Smooth muscle cell of the brain vasculature (primary cell): Measurements from ENCODE around the gene ERBIN.
"Not testable (repeated sequence)": the region's sequence is repeated elsewhere in the genome, so short reads cannot be mapped to it uniquely, and the experiment has no call there.

Experiments
- DNase-seq: peaks from one replicate; pipeline ENCODE4 v3.0.0-alpha.2; 2012; ENCODE audit warnings: low read depth, low spot score

ERBIN gene

DNA sequence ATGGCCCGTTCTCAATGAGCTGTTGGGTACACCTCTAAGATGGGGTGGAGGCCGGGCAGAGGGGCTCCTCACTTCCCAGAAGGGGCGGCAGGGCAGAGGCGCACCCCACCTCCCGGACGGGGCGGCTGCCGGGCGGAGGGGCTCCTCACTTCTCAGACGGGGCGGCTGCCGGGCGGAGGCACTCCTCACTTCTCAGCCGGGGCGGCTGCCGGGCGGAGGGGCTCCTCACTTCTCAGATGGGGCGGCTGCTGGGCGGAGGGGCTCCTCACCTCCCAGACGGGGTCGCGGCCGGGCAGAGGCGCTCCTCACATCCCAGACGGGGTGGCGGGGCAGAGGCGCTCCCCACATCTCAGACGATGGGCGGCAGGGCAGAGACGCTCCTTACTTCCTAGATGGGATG lies 31.3 kb downstream of the ERBIN start:
- not testable (repeated sequence) for DNase-seq

GRCh38 chr5:65961633-65962032 lies 35.3 kb downstream of the ERBIN start:
- no peak for DNase-seq

- DNase-seq = no peak
Observed at GRCh38 chr5:65967288-65968066, 41.1 kb downstream of the ERBIN start.

GRCh38 chr5:65969539-65970393 lies 43.4 kb downstream of the ERBIN start:
- DNase-seq = no peak

DNA sequence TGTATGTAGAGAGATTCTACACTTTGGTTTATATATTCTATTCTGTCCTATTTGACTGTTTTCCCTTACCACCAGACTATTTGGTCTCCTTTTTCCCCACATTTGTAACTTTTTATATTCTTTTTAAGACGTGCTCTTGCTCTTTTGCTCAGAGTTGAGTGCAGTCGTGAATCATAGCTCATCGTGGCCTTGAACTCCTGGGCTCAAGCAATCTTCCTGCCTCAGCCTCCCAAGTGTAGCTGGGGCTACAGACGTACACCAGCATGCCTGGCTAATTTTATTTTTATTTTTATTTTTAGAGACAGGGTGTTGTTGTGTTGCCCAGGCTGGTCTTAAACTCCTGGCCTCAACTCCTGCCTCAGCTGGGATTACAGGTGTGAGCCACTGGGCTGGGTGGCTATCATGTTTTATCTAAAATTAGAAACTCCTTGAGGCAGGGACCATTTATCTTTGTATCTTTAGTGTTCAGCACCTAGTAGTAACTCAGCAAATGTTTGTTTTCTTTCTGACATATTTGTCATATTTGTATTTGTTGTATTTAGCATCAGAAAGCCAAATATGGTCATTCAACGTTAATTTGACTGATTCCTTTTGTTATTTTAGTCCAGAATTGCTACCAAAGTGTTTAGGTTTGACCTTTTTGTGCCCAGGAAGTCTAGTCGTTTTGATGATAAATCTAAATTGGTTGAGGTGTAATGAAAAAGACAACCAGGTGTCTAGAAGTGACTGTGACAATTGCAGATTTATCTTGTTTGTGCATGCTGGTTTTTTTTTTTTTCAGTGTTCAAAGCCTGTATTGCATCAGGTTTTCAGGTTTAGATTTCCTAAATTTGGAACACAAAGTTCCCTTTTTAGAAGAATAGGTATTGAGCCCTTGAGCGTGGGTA lies 44.3 kb downstream of the ERBIN start:
- DNase-seq = no peak

- no peak for DNase-seq
Observed at GRCh38 chr5:65971643-65972042, 45.3 kb downstream of the ERBIN start.

DNA sequence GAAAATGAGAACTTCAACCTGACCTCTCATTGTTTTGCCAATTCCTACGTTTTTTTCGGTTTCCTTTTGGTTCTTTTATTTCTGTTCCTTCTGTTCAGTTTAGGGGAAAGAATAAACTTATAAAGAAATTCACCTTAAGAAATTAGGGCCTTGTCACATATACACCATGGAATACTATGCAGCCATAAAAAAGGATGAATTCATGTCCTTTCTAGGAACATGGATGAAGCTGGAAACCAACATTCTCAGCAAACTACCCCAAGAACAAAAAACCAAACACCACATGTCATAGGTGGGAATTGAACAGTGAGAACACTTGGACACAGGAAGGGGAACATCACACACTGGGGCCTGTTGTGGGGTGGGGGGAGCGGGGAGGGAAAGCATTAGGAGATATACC lies 46.5 kb downstream of the ERBIN start:
- not testable (repeated sequence) for DNase-seq

DNA sequence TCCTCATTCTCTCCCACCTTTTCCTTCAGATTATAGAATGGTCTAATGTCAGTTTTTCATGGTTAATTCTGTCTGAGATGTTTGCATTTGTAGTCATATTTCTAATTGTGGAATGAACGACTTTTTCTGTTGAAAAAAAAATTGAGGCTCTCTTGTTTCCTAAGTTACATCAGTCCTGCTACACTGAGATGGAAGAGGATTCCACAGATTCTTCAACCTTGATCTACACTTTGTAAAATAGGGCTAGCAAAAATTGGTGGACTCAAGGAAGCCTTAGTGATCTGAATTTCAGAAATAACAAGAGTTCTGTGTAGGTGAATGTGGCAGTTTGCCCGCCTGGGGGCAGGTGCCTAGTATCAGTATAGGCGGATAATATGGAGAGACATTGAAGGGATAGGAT lies 51.9 kb downstream of the ERBIN start:
- DNase-seq = no peak

- no peak for DNase-seq
Observed at GRCh38 chr5:65981548-65981947, 55.2 kb downstream of the ERBIN start.

- DNase-seq = no peak
Observed at GRCh38 chr5:65981969-65982619, 55.7 kb downstream of the ERBIN start.

GRCh38 chr5:65982635-65983034 lies 56.3 kb downstream of the ERBIN start:
- no peak for DNase-seq

GRCh38 chr5:65984098-65984885 lies 57.9 kb downstream of the ERBIN start:
- DNase-seq = no peak

DNA sequence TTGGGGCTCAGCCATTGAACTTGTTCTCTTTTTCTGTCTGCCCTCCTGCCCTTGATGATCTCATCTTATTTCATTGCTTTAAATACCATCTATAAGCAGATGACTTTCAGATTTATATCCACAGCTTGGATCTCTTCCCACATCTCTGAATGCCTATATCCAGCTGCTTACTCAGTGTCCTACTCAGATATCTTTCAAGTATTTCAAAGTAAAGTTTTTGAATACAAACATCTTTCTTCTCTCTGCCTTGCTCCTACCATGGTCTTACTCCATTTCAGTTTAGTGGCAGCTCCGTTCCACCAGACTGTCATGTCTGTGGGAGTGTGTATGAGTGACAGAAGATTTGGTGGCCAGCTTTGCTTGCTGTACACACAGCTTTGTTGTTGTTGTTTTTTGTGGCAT lies 59.7 kb downstream of the ERBIN start:
- no peak for DNase-seq

DNA sequence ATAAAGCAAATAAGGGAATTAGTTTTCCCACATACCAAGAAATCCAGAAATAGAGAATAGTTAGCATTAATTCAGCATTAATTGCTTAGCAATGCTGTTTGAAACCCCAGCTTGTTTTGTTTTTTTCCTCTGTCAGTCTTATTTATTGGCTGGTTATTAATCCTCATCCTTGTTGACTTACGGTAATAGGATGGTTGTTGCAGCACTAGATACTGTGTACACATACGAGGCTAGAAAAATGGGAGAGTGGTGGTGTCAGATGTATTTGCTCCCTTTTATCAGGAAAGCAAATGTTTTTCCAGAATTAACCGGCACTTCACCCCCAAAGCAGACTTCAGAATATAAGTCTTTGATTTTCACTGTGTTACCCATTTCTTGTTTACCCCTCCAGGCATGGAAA lies 60.4 kb downstream of the ERBIN start:
- no peak for DNase-seq

DNA sequence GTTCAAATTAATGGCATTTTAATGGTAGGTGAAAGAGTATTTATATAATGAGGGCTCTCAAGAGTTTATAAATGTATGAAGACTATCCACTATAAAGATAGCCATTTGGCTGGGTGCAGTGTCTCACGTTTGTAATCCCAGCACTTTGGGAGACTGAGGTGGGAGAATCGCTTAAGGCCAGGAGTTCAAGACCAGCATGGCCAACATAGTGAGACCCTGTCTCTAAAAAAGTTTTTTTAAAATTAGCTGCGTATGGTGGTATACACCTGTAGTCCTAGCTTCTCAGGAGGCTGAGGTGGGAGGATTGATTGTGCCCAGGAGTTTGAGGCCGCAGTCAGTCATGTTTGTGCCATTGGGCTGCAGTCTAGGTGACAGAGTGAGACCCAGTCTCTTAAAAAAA lies 61.6 kb downstream of the ERBIN start:
- DNase-seq = no peak

DNA sequence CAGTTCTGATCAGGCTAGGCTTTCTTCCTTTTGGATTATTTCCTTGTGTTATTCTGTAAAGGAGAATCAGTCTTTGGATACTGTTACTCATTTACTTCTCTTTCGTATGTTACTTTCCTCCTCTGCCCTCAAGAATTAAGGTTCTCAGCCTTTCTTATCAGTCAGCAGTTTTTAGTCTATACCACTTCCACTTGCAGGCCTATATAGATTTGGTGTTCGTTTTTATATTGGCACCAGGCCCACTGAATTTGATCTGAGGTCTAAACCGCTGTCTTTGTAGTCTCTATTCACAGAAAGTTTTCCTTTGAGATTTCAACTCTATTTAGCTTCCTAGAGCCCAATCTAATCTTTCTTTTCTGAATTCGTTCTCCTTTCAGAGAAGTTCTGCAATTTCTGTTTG lies 62.8 kb downstream of the ERBIN start:
- DNase-seq = no peak

DNA sequence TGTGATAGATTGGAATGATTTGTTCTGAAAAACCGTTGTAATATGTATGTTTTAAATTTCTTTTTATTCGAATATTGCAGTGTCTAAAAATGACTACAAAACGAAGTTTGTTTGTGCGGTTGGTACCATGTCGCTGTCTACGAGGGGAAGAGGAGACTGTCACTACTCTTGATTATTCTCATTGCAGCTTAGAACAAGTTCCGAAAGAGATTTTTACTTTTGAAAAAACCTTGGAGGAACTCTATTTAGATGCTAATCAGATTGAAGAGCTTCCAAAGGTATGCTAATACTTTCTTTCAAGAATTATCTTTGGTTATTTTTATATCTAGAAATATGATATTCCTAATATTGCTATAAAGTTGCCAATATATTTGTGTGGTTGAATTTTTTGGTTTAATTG lies 66.3 kb downstream of the ERBIN start:
- DNase-seq = no peak

- no peak for DNase-seq
Observed at GRCh38 chr5:65994117-65994786, 67.9 kb downstream of the ERBIN start.

GRCh38 chr5:65999061-65999723 lies 72.8 kb downstream of the ERBIN start:
- no peak for DNase-seq

DNA sequence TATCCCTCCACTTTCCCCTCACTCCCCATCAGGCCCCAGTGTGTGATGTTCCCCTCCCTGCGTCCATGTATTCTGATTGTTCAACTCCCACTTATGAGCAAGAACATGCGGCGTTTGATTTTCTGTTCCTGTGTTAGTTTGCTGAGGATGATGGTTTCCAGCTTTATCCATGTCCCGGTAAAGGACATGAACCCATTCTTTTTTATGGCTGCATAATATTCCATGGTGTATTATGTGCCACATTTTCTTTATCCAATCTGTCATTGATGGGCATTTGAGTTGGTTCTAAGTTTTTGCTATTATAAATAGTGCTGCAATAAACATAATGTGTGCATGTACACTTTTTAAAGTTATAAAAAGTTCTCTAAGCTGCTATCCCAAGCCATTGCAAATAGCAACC lies 75.6 kb downstream of the ERBIN start:
- no peak for DNase-seq
